NK-92 (cell line): ENCODE data around the gene KCTD16.

Experiments used
- DNase-seq: peaks from one replicate; lab custom pipeline; 2025; ENCODE audit not compliant: unreplicated experiment; lab: John Stamatoyannopoulos, UW

Gene KCTD16

GRCh38 chr5:144393641-144394435 is 223.2 kb downstream of the KCTD16 start:
- no peak for DNase-seq

- no peak for DNase-seq
Measured at GRCh38 chr5:144395704-144396103, 225.0 kb downstream of the KCTD16 start.

- DNase-seq: no peak
Measured at GRCh38 chr5:144403058-144403457, 232.4 kb downstream of the KCTD16 start.

GRCh38 chr5:144403817-144404420 is 233.2 kb downstream of the KCTD16 start:
- no peak for DNase-seq

GRCh38 chr5:144404672-144405071 is 234.0 kb downstream of the KCTD16 start:
- DNase-seq: no peak

- DNase-seq: no peak
Measured at GRCh38 chr5:144405991-144406390, 235.3 kb downstream of the KCTD16 start.

GRCh38 chr5:144406442-144406841 is 235.8 kb downstream of the KCTD16 start:
- DNase-seq: no peak

- DNase-seq: no peak
Measured at GRCh38 chr5:144414202-144415029, 243.7 kb downstream of the KCTD16 start.

GRCh38 chr5:144416196-144416595 is 245.5 kb downstream of the KCTD16 start:
- no peak for DNase-seq

GRCh38 chr5:144418719-144419118 is 248.0 kb downstream of the KCTD16 start:
- no peak for DNase-seq

- DNase-seq: no peak
Measured at GRCh38 chr5:144421411-144421810, 250.7 kb downstream of the KCTD16 start.

- DNase-seq: no peak
Measured at GRCh38 chr5:144422018-144422727, 251.5 kb downstream of the KCTD16 start.

- no peak for DNase-seq
Measured at GRCh38 chr5:144427866-144428265, 257.2 kb downstream of the KCTD16 start.

- DNase-seq: no peak
Measured at GRCh38 chr5:144428326-144428725, 257.7 kb downstream of the KCTD16 start.

GRCh38 chr5:144429405-144429804 is 258.7 kb downstream of the KCTD16 start:
- DNase-seq: no peak

- no peak for DNase-seq
Measured at GRCh38 chr5:144429905-144430304, 259.2 kb downstream of the KCTD16 start.

GRCh38 chr5:144433140-144433822 is 262.6 kb downstream of the KCTD16 start:
- no peak for DNase-seq

- DNase-seq: no peak
Measured at GRCh38 chr5:144433893-144434292, 263.2 kb downstream of the KCTD16 start.

- no peak for DNase-seq
Measured at GRCh38 chr5:144436007-144436406, 265.3 kb downstream of the KCTD16 start.

- DNase-seq: no peak
Measured at GRCh38 chr5:144438237-144438636, 267.6 kb downstream of the KCTD16 start.

- no peak for DNase-seq
Measured at GRCh38 chr5:144448457-144448856, 277.8 kb downstream of the KCTD16 start.
